ENCODE data around the gene KSR1. TPM values are rescaled to one million over a fixed set of nuclear protein-coding genes. Genes with fewer than 3 reads are reported as not detected.
A peak's percentile ranks its signal among the peaks of the same experiment; 100 is the strongest.

Gene KSR1
- total RNA-seq, 1 donor from 2014 or later: 8.3 TPM

GRCh38 chr17:27569884-27570577, 113.8 kb downstream of the KSR1 start:
- DNase-seq (no peak), ATAC-seq (ENCODE audit: poor library complexity) (no peak)
- intact Hi-C loops (cut with DNase I): no loop called here

- intact Hi-C loops (cut with DNase I): no loop called here
- DNase-seq (no peak), ATAC-seq (ENCODE audit: poor library complexity) (no peak)
Observed at GRCh38 chr17:27570578-27570914, 114.3 kb downstream of the KSR1 start.

GRCh38 chr17:27571563-27572352, 115.5 kb downstream of the KSR1 start:
- no peak for DNase-seq
- peak; percentile 42 for ATAC-seq (ENCODE audit: poor library complexity)
- intact Hi-C loops (cut with DNase I): no loop called here

- intact Hi-C loops (cut with DNase I): no loop called here
- DNase-seq: no peak
- no peak for ATAC-seq (ENCODE audit: poor library complexity)
Observed at GRCh38 chr17:27572665-27573064, 116.4 kb downstream of the KSR1 start.

- ATAC-seq (ENCODE audit: poor library complexity) (no peak), DNase-seq (no peak)
- intact Hi-C loops (cut with DNase I): no loop called here
Observed at GRCh38 chr17:27573548-27573947, 117.3 kb downstream of the KSR1 start.

- ATAC-seq (ENCODE audit: poor library complexity) (no peak), DNase-seq (no peak)
- intact Hi-C loops (cut with DNase I): no loop called here
Observed at GRCh38 chr17:27573971-27574525, 117.8 kb downstream of the KSR1 start.

- DNase-seq (no peak), ATAC-seq (ENCODE audit: poor library complexity) (no peak)
- intact Hi-C loops (cut with DNase I): no loop called here
Observed at GRCh38 chr17:27575096-27575911, 119.1 kb downstream of the KSR1 start.

GRCh38 chr17:27575912-27576252, 119.6 kb downstream of the KSR1 start:
- DNase-seq (no peak), ATAC-seq (ENCODE audit: poor library complexity) (no peak)
- intact Hi-C loops (cut with DNase I): no loop called here

- intact Hi-C loops (cut with DNase I): no loop called here
- DNase-seq: no peak
- ATAC-seq (ENCODE audit: poor library complexity): no peak
Observed at GRCh38 chr17:27576477-27577083, 120.3 kb downstream of the KSR1 start.

- ATAC-seq (ENCODE audit: poor library complexity) (peak; percentile 43), DNase-seq (peak; percentile 55)
- intact Hi-C loops (cut with DNase I): no loop called here
Observed at GRCh38 chr17:27577121-27577761, 121.0 kb downstream of the KSR1 start.

- intact Hi-C loops (cut with DNase I): no loop called here
- ATAC-seq (ENCODE audit: poor library complexity) (peak; percentile 90), DNase-seq (no peak)
Observed at GRCh38 chr17:27577884-27578717, 121.9 kb downstream of the KSR1 start.

- DNase-seq (no peak), ATAC-seq (ENCODE audit: poor library complexity) (no peak)
- intact Hi-C loops (cut with DNase I): no loop called here
Observed at GRCh38 chr17:27578718-27579085, 122.5 kb downstream of the KSR1 start.

- intact Hi-C loops (cut with DNase I): no loop called here
- ATAC-seq (ENCODE audit: poor library complexity) (no peak), DNase-seq (no peak)
Observed at GRCh38 chr17:27579304-27579703, 123.1 kb downstream of the KSR1 start.

- ATAC-seq (ENCODE audit: poor library complexity): no peak
- intact Hi-C loops (cut with DNase I): no loop called here
- DNase-seq: no peak
Observed at GRCh38 chr17:27579897-27580321, 123.7 kb downstream of the KSR1 start.

- no peak for ATAC-seq (ENCODE audit: poor library complexity)
- intact Hi-C loops (cut with DNase I): no loop called here
Observed at GRCh38 chr17:27581016-27581415, 124.8 kb downstream of the KSR1 start.

GRCh38 chr17:27582696-27583095, 126.4 kb downstream of the KSR1 start:
- ATAC-seq (ENCODE audit: poor library complexity) (no peak), DNase-seq (no peak)
- intact Hi-C loops (cut with DNase I): no loop called here

More at GRCh38 chr17:27581016-27581415, 124.8 kb downstream of the KSR1 start:
- DNase-seq: no peak

GRCh38 chr17:27585153-27585681, 129.0 kb downstream of the KSR1 start:
- intact Hi-C loops (cut with DNase I): no loop called here
- ATAC-seq (ENCODE audit: poor library complexity): no peak
- DNase-seq: no peak

Measured in Right ventricle myocardium superior (tissue), 1 donor.